K562 (cell line): ENCODE measurements around the gene ACSL5. TPM values are rescaled to one million over a fixed set of nuclear protein-coding genes. Genes with fewer than 3 reads are reported as not detected.

Experiments used
- HCFC1 ChIP-seq: IDR thresholded peaks from 2 replicates; pipeline ENCODE4 v1.6.1; 2012; ENCODE audit warnings: low read depth, low read length, improper control_type of control experiment
- NFATC3 ChIP-seq: fragments of 450-650 bp; IDR thresholded peaks from 2 replicates; pipeline ENCODE4 v1.6.1; 2017; ENCODE audit warnings: mild to moderate bottlenecking
- STAG1 ChIP-seq: sonication (generic); formaldehyde crosslinking; IDR thresholded peaks from 2 replicates; pipeline ENCODE4 v1.5.0; 2020; ENCODE audit warnings: missing genetic modification reagents, borderline replicate concordance
- TGIF2 ChIP-seq: sonication (generic); formaldehyde crosslinking; IDR thresholded peaks from 2 replicates; pipeline ENCODE4 v1.8.1; 2022; ENCODE audit warnings: mild to moderate bottlenecking, missing genetic modification reagents, moderate library complexity
- XRCC3 ChIP-seq: fragments of 450-650 bp; IDR thresholded peaks from 2 replicates; pipeline ENCODE4 v1.6.1; 2017; ENCODE audit warnings: mild to moderate bottlenecking, moderate library complexity
- ZSCAN32 ChIP-seq: fragments of 450-650 bp; formaldehyde crosslinking; IDR thresholded peaks from 2 replicates; pipeline ENCODE4 v1.4.0; 2020; ENCODE audit warnings: mild to moderate bottlenecking, moderate library complexity
- polyA plus RNA-seq, 8 experiments: library from polyadenylated mRNA; depleted of rRNA in 4 of 8; stranded (reverse) in 5 of 8; unstranded in 3 of 8; fragments of >200 nt; fragmentation: Nextera tagmentation in 2 of 8; fragmentation: Illumina TruSeq in 1 of 8; extraction: Ambion mirVana in 2 of 8; extraction: Trizol in 1 of 8; gene quantifications; 2 replicates each; pipeline versions ENCODE4 v1.2.1 to v1.2.3, GENCODE V29; 2011 to 2014; ENCODE audit warnings: inconsistent platforms in 1 of 8, missing spikeins in 1 of 8
- total RNA-seq, 7 experiments: library from RNA; depleted of rRNA in 6 of 7; stranded (reverse); fragments of >200 nt in 6 of 7; fragmentation: Illumina TruSeq in 2 of 7; extraction: Trizol in 2 of 7; gene quantifications; 2 replicates each; pipeline versions ENCODE4 v1.2.1 to v1.2.3, GENCODE V29; 2011 to 2021; ENCODE audit warnings: low replicate concordance in 1 of 7
- TF ChIP-seq, protein P1 (sequence below): fragments of 200-600 bp; sonication (generic); IDR thresholded peaks from one replicate; pipeline ENCODE4 v1.6.1; 2012; ENCODE audit warnings: mild to moderate bottlenecking, low read depth, low read length, inconsistent platforms
- TF ChIP-seq, protein P2 (sequence below): fragments of 250-450 bp; sonication (Bioruptor Pico); IDR thresholded peaks from 2 replicates; pipeline ENCODE4 v1.8.0; 2022; ENCODE audit warnings: moderate library complexity, mild to moderate bottlenecking, inconsistent platforms
- TF ChIP-seq, protein P3 (sequence below): fragments of 450-650 bp; IDR thresholded peaks from 2 replicates; pipeline ENCODE4 v1.6.1; 2017; ENCODE audit warnings: antibody characterized with exemption, mild to moderate bottlenecking

ACSL5 gene
- total and polyA plus RNA-seq, 9 of the 15 experiments (the other 6 are each of a cell fraction or from before 2014, with no cell fraction given) = 0.19 to 1.4 (median 0.55) TPM

DNA sequence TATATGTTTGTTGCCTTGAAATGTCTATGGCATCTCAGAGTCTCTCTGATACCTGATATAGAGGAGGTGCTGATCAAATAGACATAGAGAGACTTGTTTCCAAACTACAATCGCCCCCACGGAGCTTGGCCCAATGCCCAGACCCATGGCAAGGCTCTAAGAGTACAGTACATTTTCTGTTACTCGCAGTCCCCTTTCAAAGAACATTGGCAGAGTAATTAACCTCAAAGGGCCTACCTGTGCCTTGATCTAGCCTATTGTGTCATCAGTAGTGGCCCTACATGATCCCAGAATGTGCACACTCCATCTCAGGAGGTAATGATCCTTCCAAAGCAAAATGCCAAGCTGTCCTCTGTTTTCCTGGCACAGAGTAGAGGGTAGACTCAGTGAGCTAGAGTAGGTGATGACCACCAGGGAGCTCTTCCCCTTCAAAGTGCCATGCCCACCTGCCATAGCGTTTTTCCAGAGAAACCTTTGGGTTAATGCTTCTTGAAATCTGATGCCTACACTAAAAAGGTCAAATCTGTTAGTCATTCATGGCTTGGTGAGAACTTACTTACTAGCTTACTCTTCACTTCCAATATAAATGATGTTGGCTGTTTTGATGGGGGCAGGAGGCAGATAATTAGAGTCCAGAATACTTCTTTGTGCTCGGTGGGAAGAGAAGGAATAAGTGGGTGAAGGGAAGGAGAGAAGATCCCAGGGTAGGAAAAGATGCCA is 41.2 kb upstream of the ACSL5 start (continued):
- TF ChIP-seq, protein P1, sequence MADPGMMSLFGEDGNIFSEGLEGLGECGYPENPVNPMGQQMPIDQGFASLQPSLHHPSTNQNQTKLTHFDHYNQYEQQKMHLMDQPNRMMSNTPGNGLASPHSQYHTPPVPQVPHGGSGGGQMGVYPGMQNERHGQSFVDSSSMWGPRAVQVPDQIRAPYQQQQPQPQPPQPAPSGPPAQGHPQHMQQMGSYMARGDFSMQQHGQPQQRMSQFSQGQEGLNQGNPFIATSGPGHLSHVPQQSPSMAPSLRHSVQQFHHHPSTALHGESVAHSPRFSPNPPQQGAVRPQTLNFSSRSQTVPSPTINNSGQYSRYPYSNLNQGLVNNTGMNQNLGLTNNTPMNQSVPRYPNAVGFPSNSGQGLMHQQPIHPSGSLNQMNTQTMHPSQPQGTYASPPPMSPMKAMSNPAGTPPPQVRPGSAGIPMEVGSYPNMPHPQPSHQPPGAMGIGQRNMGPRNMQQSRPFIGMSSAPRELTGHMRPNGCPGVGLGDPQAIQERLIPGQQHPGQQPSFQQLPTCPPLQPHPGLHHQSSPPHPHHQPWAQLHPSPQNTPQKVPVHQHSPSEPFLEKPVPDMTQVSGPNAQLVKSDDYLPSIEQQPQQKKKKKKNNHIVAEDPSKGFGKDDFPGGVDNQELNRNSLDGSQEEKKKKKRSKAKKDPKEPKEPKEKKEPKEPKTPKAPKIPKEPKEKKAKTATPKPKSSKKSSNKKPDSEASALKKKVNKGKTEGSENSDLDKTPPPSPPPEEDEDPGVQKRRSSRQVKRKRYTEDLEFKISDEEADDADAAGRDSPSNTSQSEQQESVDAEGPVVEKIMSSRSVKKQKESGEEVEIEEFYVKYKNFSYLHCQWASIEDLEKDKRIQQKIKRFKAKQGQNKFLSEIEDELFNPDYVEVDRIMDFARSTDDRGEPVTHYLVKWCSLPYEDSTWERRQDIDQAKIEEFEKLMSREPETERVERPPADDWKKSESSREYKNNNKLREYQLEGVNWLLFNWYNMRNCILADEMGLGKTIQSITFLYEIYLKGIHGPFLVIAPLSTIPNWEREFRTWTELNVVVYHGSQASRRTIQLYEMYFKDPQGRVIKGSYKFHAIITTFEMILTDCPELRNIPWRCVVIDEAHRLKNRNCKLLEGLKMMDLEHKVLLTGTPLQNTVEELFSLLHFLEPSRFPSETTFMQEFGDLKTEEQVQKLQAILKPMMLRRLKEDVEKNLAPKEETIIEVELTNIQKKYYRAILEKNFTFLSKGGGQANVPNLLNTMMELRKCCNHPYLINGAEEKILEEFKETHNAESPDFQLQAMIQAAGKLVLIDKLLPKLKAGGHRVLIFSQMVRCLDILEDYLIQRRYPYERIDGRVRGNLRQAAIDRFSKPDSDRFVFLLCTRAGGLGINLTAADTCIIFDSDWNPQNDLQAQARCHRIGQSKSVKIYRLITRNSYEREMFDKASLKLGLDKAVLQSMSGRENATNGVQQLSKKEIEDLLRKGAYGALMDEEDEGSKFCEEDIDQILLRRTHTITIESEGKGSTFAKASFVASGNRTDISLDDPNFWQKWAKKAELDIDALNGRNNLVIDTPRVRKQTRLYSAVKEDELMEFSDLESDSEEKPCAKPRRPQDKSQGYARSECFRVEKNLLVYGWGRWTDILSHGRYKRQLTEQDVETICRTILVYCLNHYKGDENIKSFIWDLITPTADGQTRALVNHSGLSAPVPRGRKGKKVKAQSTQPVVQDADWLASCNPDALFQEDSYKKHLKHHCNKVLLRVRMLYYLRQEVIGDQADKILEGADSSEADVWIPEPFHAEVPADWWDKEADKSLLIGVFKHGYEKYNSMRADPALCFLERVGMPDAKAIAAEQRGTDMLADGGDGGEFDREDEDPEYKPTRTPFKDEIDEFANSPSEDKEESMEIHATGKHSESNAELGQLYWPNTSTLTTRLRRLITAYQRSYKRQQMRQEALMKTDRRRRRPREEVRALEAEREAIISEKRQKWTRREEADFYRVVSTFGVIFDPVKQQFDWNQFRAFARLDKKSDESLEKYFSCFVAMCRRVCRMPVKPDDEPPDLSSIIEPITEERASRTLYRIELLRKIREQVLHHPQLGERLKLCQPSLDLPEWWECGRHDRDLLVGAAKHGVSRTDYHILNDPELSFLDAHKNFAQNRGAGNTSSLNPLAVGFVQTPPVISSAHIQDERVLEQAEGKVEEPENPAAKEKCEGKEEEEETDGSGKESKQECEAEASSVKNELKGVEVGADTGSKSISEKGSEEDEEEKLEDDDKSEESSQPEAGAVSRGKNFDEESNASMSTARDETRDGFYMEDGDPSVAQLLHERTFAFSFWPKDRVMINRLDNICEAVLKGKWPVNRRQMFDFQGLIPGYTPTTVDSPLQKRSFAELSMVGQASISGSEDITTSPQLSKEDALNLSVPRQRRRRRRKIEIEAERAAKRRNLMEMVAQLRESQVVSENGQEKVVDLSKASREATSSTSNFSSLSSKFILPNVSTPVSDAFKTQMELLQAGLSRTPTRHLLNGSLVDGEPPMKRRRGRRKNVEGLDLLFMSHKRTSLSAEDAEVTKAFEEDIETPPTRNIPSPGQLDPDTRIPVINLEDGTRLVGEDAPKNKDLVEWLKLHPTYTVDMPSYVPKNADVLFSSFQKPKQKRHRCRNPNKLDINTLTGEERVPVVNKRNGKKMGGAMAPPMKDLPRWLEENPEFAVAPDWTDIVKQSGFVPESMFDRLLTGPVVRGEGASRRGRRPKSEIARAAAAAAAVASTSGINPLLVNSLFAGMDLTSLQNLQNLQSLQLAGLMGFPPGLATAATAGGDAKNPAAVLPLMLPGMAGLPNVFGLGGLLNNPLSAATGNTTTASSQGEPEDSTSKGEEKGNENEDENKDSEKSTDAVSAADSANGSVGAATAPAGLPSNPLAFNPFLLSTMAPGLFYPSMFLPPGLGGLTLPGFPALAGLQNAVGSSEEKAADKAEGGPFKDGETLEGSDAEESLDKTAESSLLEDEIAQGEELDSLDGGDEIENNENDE = no peak
- TF ChIP-seq TGIF2 (CRISPR knock-in tag) (no peak), STAG1 (CRISPR knock-in tag) (no peak), XRCC3 (no peak), HCFC1 (no peak), ZSCAN32 (CRISPR knock-in tag) (no peak), NFATC3 (no peak)
- TF ChIP-seq, protein P2, sequence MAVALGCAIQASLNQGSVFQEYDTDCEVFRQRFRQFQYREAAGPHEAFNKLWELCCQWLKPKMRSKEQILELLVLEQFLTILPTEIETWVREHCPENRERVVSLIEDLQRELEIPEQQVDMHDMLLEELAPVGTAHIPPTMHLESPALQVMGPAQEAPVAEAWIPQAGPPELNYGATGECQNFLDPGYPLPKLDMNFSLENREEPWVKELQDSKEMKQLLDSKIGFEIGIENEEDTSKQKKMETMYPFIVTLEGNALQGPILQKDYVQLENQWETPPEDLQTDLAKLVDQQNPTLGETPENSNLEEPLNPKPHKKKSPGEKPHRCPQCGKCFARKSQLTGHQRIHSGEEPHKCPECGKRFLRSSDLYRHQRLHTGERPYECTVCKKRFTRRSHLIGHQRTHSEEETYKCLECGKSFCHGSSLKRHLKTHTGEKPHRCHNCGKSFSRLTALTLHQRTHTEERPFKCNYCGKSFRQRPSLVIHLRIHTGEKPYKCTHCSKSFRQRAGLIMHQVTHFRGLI = no peak
- TF ChIP-seq, protein P3, sequence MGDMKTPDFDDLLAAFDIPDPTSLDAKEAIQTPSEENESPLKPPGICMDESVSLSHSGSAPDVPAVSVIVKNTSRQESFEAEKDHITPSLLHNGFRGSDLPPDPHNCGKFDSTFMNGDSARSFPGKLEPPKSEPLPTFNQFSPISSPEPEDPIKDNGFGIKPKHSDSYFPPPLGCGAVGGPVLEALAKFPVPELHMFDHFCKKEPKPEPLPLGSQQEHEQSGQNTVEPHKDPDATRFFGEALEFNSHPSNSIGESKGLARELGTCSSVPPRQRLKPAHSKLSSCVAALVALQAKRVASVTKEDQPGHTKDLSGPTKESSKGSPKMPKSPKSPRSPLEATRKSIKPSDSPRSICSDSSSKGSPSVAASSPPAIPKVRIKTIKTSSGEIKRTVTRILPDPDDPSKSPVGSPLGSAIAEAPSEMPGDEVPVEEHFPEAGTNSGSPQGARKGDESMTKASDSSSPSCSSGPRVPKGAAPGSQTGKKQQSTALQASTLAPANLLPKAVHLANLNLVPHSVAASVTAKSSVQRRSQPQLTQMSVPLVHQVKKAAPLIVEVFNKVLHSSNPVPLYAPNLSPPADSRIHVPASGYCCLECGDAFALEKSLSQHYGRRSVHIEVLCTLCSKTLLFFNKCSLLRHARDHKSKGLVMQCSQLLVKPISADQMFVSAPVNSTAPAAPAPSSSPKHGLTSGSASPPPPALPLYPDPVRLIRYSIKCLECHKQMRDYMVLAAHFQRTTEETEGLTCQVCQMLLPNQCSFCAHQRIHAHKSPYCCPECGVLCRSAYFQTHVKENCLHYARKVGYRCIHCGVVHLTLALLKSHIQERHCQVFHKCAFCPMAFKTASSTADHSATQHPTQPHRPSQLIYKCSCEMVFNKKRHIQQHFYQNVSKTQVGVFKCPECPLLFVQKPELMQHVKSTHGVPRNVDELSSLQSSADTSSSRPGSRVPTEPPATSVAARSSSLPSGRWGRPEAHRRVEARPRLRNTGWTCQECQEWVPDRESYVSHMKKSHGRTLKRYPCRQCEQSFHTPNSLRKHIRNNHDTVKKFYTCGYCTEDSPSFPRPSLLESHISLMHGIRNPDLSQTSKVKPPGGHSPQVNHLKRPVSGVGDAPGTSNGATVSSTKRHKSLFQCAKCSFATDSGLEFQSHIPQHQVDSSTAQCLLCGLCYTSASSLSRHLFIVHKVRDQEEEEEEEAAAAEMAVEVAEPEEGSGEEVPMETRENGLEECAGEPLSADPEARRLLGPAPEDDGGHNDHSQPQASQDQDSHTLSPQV = no peak
